ENCODE measurements around the gene RBM41. TPM values are rescaled to one million over a fixed set of nuclear protein-coding genes. Genes with fewer than 3 reads are reported as not detected.
A peak's percentile ranks its signal among the peaks of the same experiment; 100 is the strongest.

Gene RBM41
- polyA plus RNA-seq, 1 donor: 36.1 TPM

DNA sequence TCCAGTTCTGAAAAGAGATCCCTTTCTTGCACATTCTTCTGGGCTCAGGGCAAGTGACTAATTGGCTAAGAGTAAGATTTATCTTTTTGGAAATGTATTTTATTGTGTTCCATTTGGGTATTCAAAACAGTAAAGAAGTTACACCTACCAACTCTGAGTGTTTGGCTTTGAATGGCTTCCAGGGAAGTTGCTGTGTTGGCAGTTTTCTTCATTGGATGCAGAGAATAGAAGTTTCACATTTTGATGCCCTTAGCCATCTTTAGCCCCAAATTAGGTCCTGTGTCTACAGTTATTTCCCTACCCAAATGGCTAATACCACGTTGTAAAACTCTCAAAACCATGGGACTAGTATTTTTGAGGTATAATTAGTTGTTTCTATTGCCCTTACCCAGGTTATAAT, 88.9 kb downstream of the RBM41 start:
- DNase-seq: no peak

DNA sequence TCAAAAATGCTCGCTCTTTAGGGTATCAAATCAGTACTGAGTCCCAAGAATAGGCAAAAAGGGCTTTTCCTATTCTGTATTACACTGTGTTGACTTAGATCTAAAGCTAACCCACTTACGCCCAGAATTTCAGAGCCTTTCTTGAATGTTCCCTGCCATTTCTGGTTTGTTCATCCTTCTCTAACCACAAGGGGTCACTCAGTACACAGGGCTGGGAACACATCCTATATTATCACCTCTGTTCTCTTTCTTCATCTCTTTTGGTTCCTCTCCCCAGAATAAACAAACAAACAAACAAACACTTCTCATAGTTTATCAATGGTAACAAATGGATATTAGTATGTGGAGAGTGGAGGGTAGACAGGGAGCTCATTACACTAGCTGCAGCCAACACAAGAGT, 93.1 kb downstream of the RBM41 start:
- DNase-seq: peak; percentile 20

DNA sequence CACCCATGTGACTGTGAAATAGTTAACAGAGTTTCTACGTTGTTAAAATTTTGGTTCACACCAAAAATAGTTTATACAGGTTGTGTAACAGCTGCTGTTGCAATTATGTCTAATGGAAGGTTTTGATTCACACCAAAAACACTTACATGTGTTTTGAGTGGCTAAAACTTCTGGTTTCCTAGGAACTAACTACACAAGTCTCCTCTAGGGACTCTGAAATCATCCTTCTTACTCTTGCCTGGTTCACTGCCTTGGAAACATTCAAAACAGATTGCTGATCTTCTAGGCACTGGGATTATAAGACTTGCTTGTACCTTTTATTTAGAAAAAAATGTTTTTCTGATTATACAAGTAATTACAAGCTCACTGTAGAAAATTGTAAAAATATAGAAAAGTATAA, 103.7 kb downstream of the RBM41 start:
- DNase-seq: no peak

Other genes with a start within 250 kb of the RBM41 start
- gene RIPPLY1, start 215.5 kb downstream of the RBM41 start, polyA plus RNA-seq (ENCODE audit: insufficient read length): 2.8 TPM
- gene CLDN2, start 198.4 kb downstream of the RBM41 start, polyA plus RNA-seq (ENCODE audit: insufficient read length): 65.7 TPM
- gene MORC4, start 118.6 kb downstream of the RBM41 start, polyA plus RNA-seq (ENCODE audit: insufficient read length): 21.5 TPM
- 14.1 TPM for gene NUP62CL, start 87.6 kb upstream of the RBM41 start, polyA plus RNA-seq (ENCODE audit: insufficient read length)
- 0.08 TPM for gene DNAAF6, start 87.8 kb upstream of the RBM41 start, polyA plus RNA-seq (ENCODE audit: insufficient read length)

Data from left kidney (tissue), 2 donors.